ENCODE measurements around the gene DIP2C.

Gene DIP2C

GRCh38 chr10:239109-239508, 450.4 kb downstream of the DIP2C start:
- DNase-seq (ENCODE audit: low read depth, low spot score) = no peak

GRCh38 chr10:235915-236314, 453.6 kb downstream of the DIP2C start:
- DNase-seq (ENCODE audit: low read depth, low spot score) = no peak

DNA sequence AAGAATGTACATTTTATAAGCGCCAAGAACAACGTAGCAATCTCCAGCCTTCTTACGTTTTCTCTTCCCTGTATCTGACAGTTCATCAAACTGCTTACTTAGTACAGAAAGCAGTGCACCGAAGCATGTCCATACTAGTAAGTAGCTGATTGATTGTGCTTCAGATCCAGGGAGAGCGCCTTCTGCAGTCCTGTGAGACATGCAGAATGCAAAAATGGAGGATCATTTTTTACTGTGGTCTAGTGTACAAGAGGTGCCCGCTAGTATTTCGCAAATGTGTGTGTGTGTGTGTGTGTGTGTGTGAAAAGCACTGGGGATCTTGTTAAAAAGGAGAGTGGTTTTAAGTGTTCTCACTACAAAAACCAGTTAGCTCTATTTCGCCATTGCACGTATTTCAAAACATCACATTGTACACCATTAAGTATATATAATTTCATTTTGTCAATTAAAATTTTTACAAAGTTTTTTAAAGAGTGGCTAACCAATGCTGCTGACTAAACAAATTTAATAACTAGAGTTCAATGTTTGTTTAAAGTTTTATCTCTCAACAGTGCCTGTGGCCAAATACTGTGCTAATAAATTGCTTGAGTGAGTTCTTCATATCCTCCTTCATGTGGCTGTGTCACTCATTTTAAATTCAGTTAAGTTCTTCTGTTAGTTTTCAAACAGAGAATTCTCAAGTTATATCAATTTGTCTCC, 454.6 kb downstream of the DIP2C start:
- DNase-seq (ENCODE audit: low read depth, low spot score) = no peak

- no peak for DNase-seq (ENCODE audit: low read depth, low spot score)
These were observed 456.6 kb downstream of the DIP2C start for GRCh38 chr10:232878-233277.

- DNase-seq (ENCODE audit: low read depth, low spot score) = no peak
These were observed 457.4 kb downstream of the DIP2C start for GRCh38 chr10:232061-232460.

DNA sequence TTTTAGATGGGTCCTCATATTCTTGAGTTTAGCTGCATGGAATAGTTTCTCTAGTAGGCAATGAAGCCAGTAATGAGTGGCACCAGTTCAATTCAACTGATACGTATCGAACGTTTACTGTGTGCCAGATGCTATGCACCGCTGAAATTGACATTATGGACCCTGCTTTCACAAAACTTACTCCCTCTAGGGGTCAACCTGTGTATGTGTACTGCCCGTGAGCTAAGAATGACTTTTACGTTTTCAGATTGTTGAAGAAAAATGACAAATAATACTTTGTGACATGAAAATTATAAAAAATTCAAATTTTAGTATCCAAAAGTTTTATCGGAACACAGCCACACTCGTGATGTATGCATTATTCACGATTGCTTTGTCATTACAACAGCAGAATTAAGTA, 458.7 kb downstream of the DIP2C start:
- no peak for DNase-seq (ENCODE audit: low read depth, low spot score)

DNA sequence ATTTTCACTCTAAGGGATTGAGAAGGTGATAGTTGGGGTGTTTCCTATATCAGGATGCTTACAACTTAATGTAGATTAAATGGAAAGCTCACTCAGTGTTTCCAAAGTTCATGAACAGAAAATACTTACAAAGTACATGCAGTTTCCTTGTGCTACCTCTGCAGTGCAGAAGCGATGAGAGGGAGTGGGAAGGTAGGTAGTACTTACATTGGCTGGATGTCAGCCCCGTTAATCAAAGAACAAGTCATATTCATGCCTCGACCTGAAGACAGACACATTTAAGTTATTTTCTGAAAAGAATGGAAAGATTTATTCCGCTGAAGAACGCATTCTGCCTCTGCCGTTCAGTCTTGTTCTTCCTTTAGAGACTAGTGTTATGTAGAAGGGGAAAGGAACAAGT, 461.1 kb downstream of the DIP2C start:
- DNase-seq (ENCODE audit: low read depth, low spot score) = no peak

- no peak for DNase-seq (ENCODE audit: low read depth, low spot score)
These were observed 462.5 kb downstream of the DIP2C start for GRCh38 chr10:227014-227413.

- DNase-seq (ENCODE audit: low read depth, low spot score) = no peak
These were observed 463.4 kb downstream of the DIP2C start for GRCh38 chr10:226018-226417.

DNA sequence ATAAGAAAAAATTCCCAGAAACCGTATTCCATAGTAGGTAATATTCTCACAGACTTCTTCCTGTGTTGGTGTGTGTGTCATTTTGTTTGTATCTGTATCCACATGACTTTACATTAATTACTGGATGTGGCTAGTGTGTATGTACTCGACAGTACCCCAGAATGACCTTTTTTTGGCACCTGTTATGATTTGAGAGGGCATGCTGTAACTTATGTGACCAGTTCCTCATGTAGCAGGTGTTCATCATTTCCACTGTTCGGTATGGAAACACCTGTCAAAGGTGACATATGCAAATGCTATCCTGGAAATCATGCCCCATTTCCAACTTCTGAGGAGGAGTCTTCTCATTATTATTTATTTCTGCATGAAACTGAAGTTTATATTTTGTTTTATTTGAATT, 464.9 kb downstream of the DIP2C start:
- no peak for DNase-seq (ENCODE audit: low read depth, low spot score)
